Endodermal cell (in vitro differentiated cells): ENCODE data around the gene OTOGL. TPM values are rescaled to one million over a fixed set of nuclear protein-coding genes. Genes with fewer than 3 reads are reported as not detected.

Source experiments
- DNase-seq: peaks from one replicate; pipeline ENCODE4 v3.0.0-alpha.2; 2017
- H3K27ac ChIP-seq: 2 replicates; pipeline ENCODE4 v1.5.1; 2013; ENCODE audit warnings: mild to moderate bottlenecking, low read depth, low read length, moderate library complexity
- H3K27me3 ChIP-seq: 2 replicates; pipeline ENCODE4 v1.6.1; 2013; ENCODE audit warnings: mild to moderate bottlenecking, low read length, moderate library complexity; ENCODE audit not compliant: insufficient read depth, control insufficient read depth, poor library complexity, severe bottlenecking
- H3K36me3 ChIP-seq: 2 replicates; pipeline ENCODE4 v1.7.0; 2013; ENCODE audit warnings: mild to moderate bottlenecking, low read length, moderate library complexity; ENCODE audit not compliant: control insufficient read depth, insufficient read depth
- H3K4me1 ChIP-seq: one replicate; pipeline ENCODE4 v1.7.0; 2013; ENCODE audit warnings: low read length; ENCODE audit not compliant: control insufficient read depth, insufficient read depth
- H3K4me3 ChIP-seq: 2 replicates; pipeline ENCODE4 v1.5.1; 2013; ENCODE audit warnings: mild to moderate bottlenecking, low read length, moderate library complexity
- H3K9ac ChIP-seq: 2 replicates; pipeline ENCODE4 v1.6.1; 2013; ENCODE audit warnings: mild to moderate bottlenecking, low read length, moderate library complexity; ENCODE audit not compliant: poor library complexity, severe bottlenecking; ENCODE audit errors: extremely low read depth
- H3K9me3 ChIP-seq: 2 replicates; pipeline ENCODE4 v1.6.1; 2013; ENCODE audit warnings: mild to moderate bottlenecking, low read length, moderate library complexity; ENCODE audit not compliant: control insufficient read depth
- H3K27ac Mint-ChIP-seq: 2 replicates; pipeline ENCODE4 v1.8.0; 2020; ENCODE audit warnings: mixed read lengths
- H3K27me3 Mint-ChIP-seq: 2 replicates; pipeline ENCODE4 v1.8.0; 2021; ENCODE audit warnings: mild to moderate bottlenecking, mixed read lengths; ENCODE audit not compliant: insufficient read depth
- H3K36me3 Mint-ChIP-seq: 2 replicates; pipeline ENCODE4 v1.8.0; 2020; ENCODE audit warnings: low read depth, mixed read lengths
- H3K4me1 Mint-ChIP-seq: 2 replicates; pipeline ENCODE4 v1.8.0; 2020; ENCODE audit warnings: mixed read lengths
- H3K4me3 Mint-ChIP-seq: 2 replicates; pipeline ENCODE4 v1.8.0; 2020; ENCODE audit warnings: mild to moderate bottlenecking, moderate library complexity, mixed read lengths
- H3K9me3 Mint-ChIP-seq: 2 replicates; pipeline ENCODE4 v1.8.0; 2020; ENCODE audit warnings: mild to moderate bottlenecking, mixed read lengths
- CTCF ChIP-seq: fragments of 200-600 bp; sonication (generic); conservative IDR thresholded peaks from 2 replicates; pipeline ENCODE4 v1.5.0; 2021; ENCODE audit warnings: antibody characterized with exemption, mild to moderate bottlenecking
- WGBS, 2 experiments: methylation state at CpG; one replicate each; pipeline versions ENCODE4 v1.1.5 to v1.1.7; 2013; ENCODE audit warnings: missing lambda C conversion rate in 2 of 2, mixed read lengths in 1 of 2; ENCODE audit not compliant: insufficient coverage in 1 of 2, insufficient read length in 1 of 2; 5-methylcytosine and 5-hydroxymethylcytosine counted together
- long read RNA-seq, 4 experiments: library from polyadenylated mRNA in 2 of 4; library from RNA in 1 of 4; library from capped mRNA in 1 of 4; stranded (forward) in 3 of 4; unstranded in 1 of 4; transcript quantifications; one replicate each; pipeline ENCODE4 v2.0.0, GENCODE V29; 2020 to 2021; ENCODE audit warnings: inconsistent platforms in 1 of 4
- polyA plus RNA-seq, 2 experiments: library from polyadenylated mRNA; stranded (reverse); fragments of 50-300 nt; gene quantifications; one replicate each; pipeline ENCODE4 v1.2.3, GENCODE V29; 2013
- total RNA-seq, 2 donors: library from RNA; stranded (reverse); fragmentation: NEBNext Ultra II Directional in 1 of 2; extraction: Animal tissue kit (Norgen Biotek cat#: 25700) in 1 of 2; gene quantifications; 2 replicates in 1 of 2; 3 replicates in 1 of 2; pipeline ENCODE4 v1.2.1, GENCODE V29; 2021

Gene OTOGL
- 10 to 100 TPM in 1 of 2 donors, 1 to 10 TPM in 1; 2.4 to 11.4 TPM for total RNA-seq
- 1.00 TPM for polyA plus RNA-seq (2013, experiment 1 of 2)
- polyA plus RNA-seq (2013, experiment 2 of 2): 1.4 TPM
- long read RNA-seq, experiment 1, partial matches to known transcripts: 3 of 3 reads
- long read RNA-seq, experiment 1, other reads (novel, unspliced or antisense): 0 of 3 reads
- long read RNA-seq, experiment 2, partial matches to known transcripts: 4 of 5 reads
- long read RNA-seq, experiment 2, other reads (novel, unspliced or antisense): 1 of 5 reads
- long read RNA-seq, experiment 3, partial matches to known transcripts: 0 of 1 reads
- long read RNA-seq, experiment 3, other reads (novel, unspliced or antisense): 1 of 1 reads
- long read RNA-seq, experiment 4, partial matches to known transcripts: 0 of 1 reads
- long read RNA-seq, experiment 4, other reads (novel, unspliced or antisense): 1 of 1 reads

GRCh38 chr12:80099259-80099658 lies at the start of gene OTOGL:
OTOGL (plus strand) TSS chr12:80099537; CDS start chr12:80209432, 109,895 bp downstream.
- Mint-ChIP-seq H3K4me3 (no peak within 1 kb of the TSS), H3K4me1 (no peaks in the 10 kb centered on the region), H3K9me3 (no peaks in the 10 kb centered on the region), H3K36me3 (no peaks in the 10 kb centered on the region), H3K27ac (no peak within 1 kb of the TSS), H3K27me3 (no peaks in the 10 kb centered on the region)
- Histone ChIP-seq H3K4me3 (no peak within 1 kb of the TSS), H3K27me3 (no peaks in the 10 kb centered on the region), H3K36me3 (no peaks in the 10 kb centered on the region), H3K9me3 (no peaks in the 10 kb centered on the region), H3K27ac (no peak within 1 kb of the TSS), H3K9ac (no peak within 1 kb of the TSS), H3K4me1 (no peaks in the 10 kb centered on the region)
- TF ChIP-seq CTCF: no peak
- DNase-seq: no peak
- 87 to 100% methylated on average over 1 to 2 of the region's 2 CpGs for WGBS, 2 experiments

- no peak for TF ChIP-seq CTCF
- no peaks in the 10 kb centered on the region for H3K27me3 Mint-ChIP-seq
- 88 to 96% methylated on average over 1 to 2 of the region's 2 CpGs for WGBS, 2 experiments
- Histone ChIP-seq H3K9ac (no peak overlapping the region), H3K27ac (no peak overlapping the region), H3K4me3 (no peak overlapping the region), H3K27me3 (no peaks in the 10 kb centered on the region), H3K9me3 (no peaks in the 10 kb centered on the region), H3K4me1 (no peaks in the 10 kb centered on the region), H3K36me3 (no peaks in the 10 kb centered on the region)
- H3K9me3 Mint-ChIP-seq: no peaks in the 10 kb centered on the region
- H3K36me3 Mint-ChIP-seq: no peaks in the 10 kb centered on the region
- H3K4me1 Mint-ChIP-seq: no peaks in the 10 kb centered on the region
- no peak for DNase-seq
- no peak overlapping the region for H3K27ac Mint-ChIP-seq
- no peak overlapping the region for H3K4me3 Mint-ChIP-seq
Observed at GRCh38 chr12:80050236-80050635, 49.1 kb upstream of the OTOGL start.

GRCh38 chr12:80053051-80053790 lies 46.1 kb upstream of the OTOGL start:
- H3K4me1 ChIP-seq: no peaks in the 10 kb centered on the region
- H3K4me1 Mint-ChIP-seq: no peaks in the 10 kb centered on the region
- WGBS, 2 experiments: 87 to 89% methylated on average over 4 to 5 of the region's 6 CpGs
- TF ChIP-seq CTCF: no peak
- no peaks in the 10 kb centered on the region for H3K36me3 ChIP-seq
- no peak overlapping the region for H3K4me3 Mint-ChIP-seq
- no peak overlapping the region for H3K27ac Mint-ChIP-seq
- no peak overlapping the region for H3K4me3 ChIP-seq
- H3K9me3 Mint-ChIP-seq: no peaks in the 10 kb centered on the region
- no peaks in the 10 kb centered on the region for H3K9me3 ChIP-seq
- H3K36me3 Mint-ChIP-seq: no peaks in the 10 kb centered on the region
- H3K27me3 ChIP-seq: no peaks in the 10 kb centered on the region
- no peak for DNase-seq
- no peak overlapping the region for H3K9ac ChIP-seq
- H3K27ac ChIP-seq: no peak overlapping the region
- H3K27me3 Mint-ChIP-seq: no peaks in the 10 kb centered on the region
